Left ventricle myocardium inferior (tissue), 1 donor: ENCODE measurements around the gene HDGF. TPM values are rescaled to one million over a fixed set of nuclear protein-coding genes. Genes with fewer than 3 reads are reported as not detected.

Source experiments
- DNase-seq: peaks from one replicate; pipeline ENCODE4 v3.0.0-alpha.2; 2020
- H3K27ac ChIP-seq: fragments of 200-600 bp; replicated peaks from 2 replicates; pipeline ENCODE4 v1.8.0; 2021
- H3K27me3 ChIP-seq: fragments of 200-600 bp; 2 replicates; pipeline ENCODE4 v1.8.0; 2021; ENCODE audit warnings: low read depth
- H3K36me3 ChIP-seq: fragments of 200-600 bp; 2 replicates; pipeline ENCODE4 v1.8.0; 2021
- H3K4me1 ChIP-seq: fragments of 200-600 bp; 2 replicates; pipeline ENCODE4 v1.8.0; 2021
- H3K4me3 ChIP-seq: fragments of 200-600 bp; 2 replicates; pipeline ENCODE4 v1.8.0; 2021; ENCODE audit warnings: mild to moderate bottlenecking, moderate library complexity
- H3K9me3 ChIP-seq: fragments of 200-600 bp; replicated peaks from 2 replicates; pipeline ENCODE4 v1.8.0; 2021
- intact Hi-C: fragments of 100-400 bp; cut with micrococcal nuclease; formaldehyde crosslinking; loops from one replicate; pipeline ENCODE4 v1.11.0; 2022
- total RNA-seq: library from RNA; stranded (reverse); fragmentation: NEBNext Ultra II Directional; extraction: Animal tissue kit (Norgen Biotek cat#: 25700); gene quantifications from one replicate; pipeline ENCODE4 v1.2.1, GENCODE V29; 2021
- TF ChIP-seq, protein P1 (sequence below): fragments of 200-600 bp; IDR thresholded peaks from 2 replicates; pipeline ENCODE4 v1.8.0; 2021; ENCODE audit warnings: antibody characterized with exemption, mild to moderate bottlenecking, borderline replicate concordance
- donor health status: DM: no; HTN: yes; CAD: no; lungs with severe emphysema.

Gene HDGF
- total RNA-seq, 1 donor from 2014 or later = 145 TPM

DNA sequence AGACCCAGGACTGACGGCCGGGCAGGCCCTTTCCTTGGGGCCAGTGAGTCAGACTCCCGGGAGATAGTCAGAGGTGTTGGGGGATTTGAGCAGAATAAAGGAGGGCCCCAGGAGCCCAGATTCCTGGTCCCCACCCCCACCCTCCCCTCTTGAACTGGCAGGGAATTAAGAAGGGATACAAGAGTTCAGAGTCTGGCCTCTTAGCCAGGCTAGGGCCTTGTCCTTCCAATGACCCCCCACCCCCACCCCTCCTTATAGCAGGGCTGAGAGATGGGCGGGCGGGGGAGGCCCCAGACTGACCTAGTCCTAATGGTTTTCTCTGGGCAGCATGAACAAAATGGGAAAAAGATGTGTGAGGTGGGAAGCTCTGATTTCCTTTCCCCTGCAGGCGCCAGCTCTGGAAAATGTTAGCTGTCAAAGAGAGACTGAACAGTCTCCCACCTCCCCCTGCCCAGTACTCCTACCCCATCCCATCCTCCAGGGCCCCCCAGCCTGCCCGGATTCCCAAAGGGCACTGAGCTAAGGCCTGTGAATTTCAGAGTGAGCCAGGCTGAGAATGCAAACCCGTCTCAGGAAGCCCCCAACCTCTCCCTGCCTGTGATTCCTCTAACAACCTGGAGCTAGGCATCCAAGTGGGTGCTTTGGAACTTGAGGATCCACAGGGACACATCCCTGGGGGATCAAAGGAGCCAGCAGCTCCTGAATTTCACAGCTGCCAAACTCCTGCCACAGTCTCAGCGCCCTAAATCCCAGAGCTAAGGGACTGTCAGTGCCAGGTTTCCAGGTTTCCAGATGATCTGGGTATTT is 40.3 kb downstream of the HDGF start:
- Histone ChIP-seq H3K27ac (no peak overlapping the region), H3K9me3 (no peaks in the 10 kb centered on the region), H3K27me3 (peaks cover 6% of the 10 kb centered on the region), H3K4me1 (peaks cover 23% of the 10 kb centered on the region), H3K36me3 (no peaks in the 10 kb centered on the region), H3K4me3 (no peak overlapping the region)
- intact Hi-C loops = no loop called here
- TF ChIP-seq, protein P1, sequence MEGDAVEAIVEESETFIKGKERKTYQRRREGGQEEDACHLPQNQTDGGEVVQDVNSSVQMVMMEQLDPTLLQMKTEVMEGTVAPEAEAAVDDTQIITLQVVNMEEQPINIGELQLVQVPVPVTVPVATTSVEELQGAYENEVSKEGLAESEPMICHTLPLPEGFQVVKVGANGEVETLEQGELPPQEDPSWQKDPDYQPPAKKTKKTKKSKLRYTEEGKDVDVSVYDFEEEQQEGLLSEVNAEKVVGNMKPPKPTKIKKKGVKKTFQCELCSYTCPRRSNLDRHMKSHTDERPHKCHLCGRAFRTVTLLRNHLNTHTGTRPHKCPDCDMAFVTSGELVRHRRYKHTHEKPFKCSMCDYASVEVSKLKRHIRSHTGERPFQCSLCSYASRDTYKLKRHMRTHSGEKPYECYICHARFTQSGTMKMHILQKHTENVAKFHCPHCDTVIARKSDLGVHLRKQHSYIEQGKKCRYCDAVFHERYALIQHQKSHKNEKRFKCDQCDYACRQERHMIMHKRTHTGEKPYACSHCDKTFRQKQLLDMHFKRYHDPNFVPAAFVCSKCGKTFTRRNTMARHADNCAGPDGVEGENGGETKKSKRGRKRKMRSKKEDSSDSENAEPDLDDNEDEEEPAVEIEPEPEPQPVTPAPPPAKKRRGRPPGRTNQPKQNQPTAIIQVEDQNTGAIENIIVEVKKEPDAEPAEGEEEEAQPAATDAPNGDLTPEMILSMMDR = no peak
- DNase-seq = no peak

GRCh38 chr1:156709757-156710489 is 41.6 kb downstream of the HDGF start:
- peaks cover 19% of the 10 kb centered on the region for H3K27me3 ChIP-seq
- H3K36me3 ChIP-seq = no peaks in the 10 kb centered on the region
- TF ChIP-seq, protein P1 = no peak
- peak; percentile 58 for DNase-seq
- H3K4me3 ChIP-seq = no peak overlapping the region
- no peaks in the 10 kb centered on the region for H3K9me3 ChIP-seq
- H3K4me1 ChIP-seq = peaks cover 35% of the 10 kb centered on the region
- intact Hi-C loops = no loop called here
- H3K27ac ChIP-seq = peak overlapping the region; percentile 52

GRCh38 chr1:156709031-156709430 is 42.4 kb downstream of the HDGF start:
- no peak for DNase-seq
- intact Hi-C loops = no loop called here
- TF ChIP-seq, protein P1 = no peak
- peaks cover 42% of the 10 kb centered on the region for H3K4me1 ChIP-seq
- H3K4me3 ChIP-seq = no peak overlapping the region
- H3K9me3 ChIP-seq = no peaks in the 10 kb centered on the region
- peaks cover 28% of the 10 kb centered on the region for H3K27me3 ChIP-seq
- no peaks in the 10 kb centered on the region for H3K36me3 ChIP-seq
- H3K27ac ChIP-seq = peak overlapping the region; percentile 52

- Histone ChIP-seq H3K27ac (peak overlapping the region; percentile 73), H3K27me3 (peaks cover 36% of the 10 kb centered on the region), H3K9me3 (no peaks in the 10 kb centered on the region), H3K4me3 (no peak overlapping the region), H3K4me1 (peaks cover 42% of the 10 kb centered on the region), H3K36me3 (no peaks in the 10 kb centered on the region)
- intact Hi-C loops = no loop called here
- DNase-seq = no peak
- TF ChIP-seq, protein P1 = no peak
Observed at GRCh38 chr1:156708218-156708661, 43.2 kb downstream of the HDGF start.

DNA sequence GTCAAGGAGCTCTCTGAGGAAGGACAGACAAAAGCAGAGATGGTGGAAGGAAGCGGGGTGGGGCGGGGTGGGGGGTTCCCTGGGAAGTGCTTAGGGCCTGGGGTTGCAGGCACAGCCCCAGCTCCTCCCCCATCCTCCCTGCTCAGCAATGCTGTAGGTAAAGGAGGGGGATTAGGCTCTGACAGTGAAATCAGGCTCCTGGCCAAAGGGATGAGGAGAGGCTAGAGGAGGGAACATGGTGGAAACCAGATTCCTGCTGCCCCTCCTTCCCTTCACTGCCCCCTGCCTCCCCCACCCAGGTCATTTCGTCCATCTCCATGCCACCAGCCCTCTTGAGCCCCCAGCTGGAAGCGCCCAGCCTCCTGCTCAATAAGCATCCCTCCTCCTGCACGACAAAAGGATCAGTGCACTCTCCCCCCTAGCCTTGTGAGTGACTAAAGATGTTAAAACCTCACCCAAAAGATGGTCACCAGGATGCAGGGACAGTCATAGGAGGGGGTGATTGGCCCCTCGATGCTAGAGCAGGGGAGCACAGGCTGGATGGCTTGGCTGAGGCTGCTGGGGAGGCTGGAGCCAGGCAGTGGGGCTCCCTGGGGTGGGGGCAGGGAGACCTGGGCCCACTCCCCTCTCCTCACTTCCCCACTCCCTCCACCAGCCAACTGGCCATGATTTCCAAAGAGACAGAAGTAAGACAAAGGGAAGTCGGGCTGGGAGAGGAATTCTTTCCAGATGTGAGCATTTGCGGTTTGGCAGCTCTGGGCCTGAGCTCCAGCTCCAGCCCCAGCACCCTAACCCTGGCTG is 43.9 kb downstream of the HDGF start:
- peaks cover 42% of the 10 kb centered on the region for H3K4me1 ChIP-seq
- TF ChIP-seq, protein P1 = no peak
- no peaks in the 10 kb centered on the region for H3K36me3 ChIP-seq
- DNase-seq = no peak
- no peak overlapping the region for H3K4me3 ChIP-seq
- intact Hi-C loops = no loop called here
- peak overlapping the region; percentile 73 for H3K27ac ChIP-seq
- H3K27me3 ChIP-seq = peaks cover 42% of the 10 kb centered on the region
- no peaks in the 10 kb centered on the region for H3K9me3 ChIP-seq
